Common myeloid progenitor, CD34-positive (primary cell): ENCODE data around the gene EXT2.

ENCODE experiments used
- CTCF ChIA-PET: fragments of 350-600 bp; sonication (Branson Sonifier 250); formaldehyde crosslinking; loops from one replicate; lab custom pipeline; 2021; ENCODE audit warnings: antibody characterized with exemption; lab: Charles Lee
- POLR2A ChIA-PET: fragments of 350-600 bp; sonication (Branson Sonifier 250); formaldehyde crosslinking; loops from one replicate; lab custom pipeline; 2021; ENCODE audit warnings: antibody characterized with exemption; lab: Charles Lee
- DNase-seq, 3 donors: peaks; one replicate each; pipeline versions ENCODE4 v3.0.0 to v3.0.0-alpha.2; 2013
- H3K27ac ChIP-seq, 2 experiments: 1 replicate in 1 of 2; 2 replicates in 1 of 2; pipeline ENCODE4 v1.7.0; 2013; ENCODE audit warnings: inconsistent platforms in 2 of 2, low read length in 2 of 2, mild to moderate bottlenecking in 2 of 2, low read depth in 1 of 2, moderate library complexity in 1 of 2; ENCODE audit not compliant: severe bottlenecking in 2 of 2, insufficient read depth in 1 of 2, poor library complexity in 1 of 2
- H3K27me3 ChIP-seq, 5 experiments: replicated peaks in 2 of 5; 1 replicate in 3 of 5; 2 replicates in 2 of 5; pipeline versions ENCODE4 v1.6.1 to v1.7.0; 2013; ENCODE audit warnings: low read length in 4 of 5, mild to moderate bottlenecking in 2 of 5, moderate library complexity in 2 of 5, inconsistent platforms in 1 of 5; ENCODE audit not compliant: insufficient read depth in 5 of 5, control insufficient read depth in 4 of 5
- H3K36me3 ChIP-seq, 4 experiments: 1 replicate in 2 of 4; 2 replicates in 2 of 4; pipeline versions ENCODE4 v1.6.1 to v1.7.0; 2013; ENCODE audit warnings: low read length in 3 of 4, control low read depth in 1 of 4, mild to moderate bottlenecking in 1 of 4; ENCODE audit not compliant: control insufficient read depth in 4 of 4, insufficient read depth in 4 of 4
- H3K4me1 ChIP-seq, 4 experiments: 1 replicate in 3 of 4; 2 replicates in 1 of 4; pipeline versions ENCODE4 v1.6.1 to v1.7.1; 2013; ENCODE audit warnings: low read length in 3 of 4, mild to moderate bottlenecking in 3 of 4, control low read depth in 1 of 4, inconsistent platforms in 1 of 4, moderate library complexity in 1 of 4; ENCODE audit not compliant: control insufficient read depth in 4 of 4, insufficient read depth in 4 of 4; ENCODE audit errors: control extremely low read depth in 1 of 4
- H3K4me3 ChIP-seq, 7 experiments: 1 replicate in 4 of 7; 2 replicates in 3 of 7; pipeline versions ENCODE4 v1.5.1 to v1.7.0; 2013; ENCODE audit warnings: mild to moderate bottlenecking in 7 of 7, low read length in 6 of 7, moderate library complexity in 6 of 7, inconsistent platforms in 2 of 7, low read depth in 2 of 7, control low read depth in 1 of 7; ENCODE audit not compliant: insufficient read depth in 4 of 7, control insufficient read depth in 1 of 7; ENCODE audit errors: extremely low read depth in 1 of 7
- H3K9me3 ChIP-seq, 5 experiments: 1 replicate in 4 of 5; 2 replicates in 1 of 5; pipeline versions ENCODE4 v1.6.1 to v1.7.1; 2013; ENCODE audit warnings: low read length in 4 of 5, mild to moderate bottlenecking in 2 of 5, inconsistent platforms in 1 of 5, low read depth in 1 of 5, moderate library complexity in 1 of 5; ENCODE audit not compliant: control insufficient read depth in 4 of 5, insufficient read depth in 2 of 5; ENCODE audit errors: control extremely low read depth in 1 of 5
- WGBS: methylation state at CpG from one replicate; pipeline ENCODE4 v1.1.5; 2013; ENCODE audit not compliant: insufficient coverage; 5-methylcytosine and 5-hydroxymethylcytosine counted together

EXT2 gene

GRCh38 chr11:44237156-44237555, 141.7 kb downstream of the EXT2 start:
- Histone ChIP-seq H3K36me3 (peaks cover 3 to 27% (median 12%) of the 10 kb centered on the region in 4 experiments), H3K9me3 (no peaks in the 10 kb centered on the region), H3K4me1 (no peaks in the 10 kb centered on the region), H3K27ac (no peak overlapping the region), H3K27me3 (no peaks in the 10 kb centered on the region), H3K4me3 (no peak overlapping the region)
- POLR2A ChIA-PET: no interaction called here
- DNase-seq: no peak
- CTCF ChIA-PET: no interaction called here
- no CpG with 5 or more reads among the region's 1 CpG for WGBS

- 97% methylated on average over 6 of the region's 6 CpGs for WGBS
- H3K27ac ChIP-seq: no peak overlapping the region
- no peak for DNase-seq
- CTCF ChIA-PET: no interaction called here
- POLR2A ChIA-PET: no interaction called here
- no peaks in the 10 kb centered on the region for H3K9me3 ChIP-seq
- no peaks in the 10 kb centered on the region for H3K4me1 ChIP-seq
- peaks cover 3 to 26% (median 10%) of the 10 kb centered on the region in 4 experiments for H3K36me3 ChIP-seq
- H3K4me3 ChIP-seq: no peak overlapping the region
- no peaks in the 10 kb centered on the region for H3K27me3 ChIP-seq
Observed at GRCh38 chr11:44241851-44242250, 146.4 kb downstream of the EXT2 start.

- H3K36me3 ChIP-seq: peaks cover 3 to 20% (median 12%) of the 10 kb centered on the region in 4 experiments
Observed at GRCh38 chr11:44243086-44243485, 147.6 kb downstream of the EXT2 start.

GRCh38 chr11:44243595-44244343, 148.3 kb downstream of the EXT2 start:
- POLR2A ChIA-PET: no interaction called here
- Histone ChIP-seq H3K4me1 (no peaks in the 10 kb centered on the region), H3K36me3 (peaks cover 3 to 23% (median 12%) of the 10 kb centered on the region in 4 experiments), H3K4me3 (no peak overlapping the region), H3K27me3 (no peaks in the 10 kb centered on the region), H3K27ac (no peak overlapping the region), H3K9me3 (no peaks in the 10 kb centered on the region)
- CTCF ChIA-PET: no interaction called here
- 100% methylated on average over 2 of the region's 6 CpGs for WGBS
- no peak for DNase-seq

More at GRCh38 chr11:44243086-44243485, 147.6 kb downstream of the EXT2 start:
- Histone ChIP-seq H3K4me3 (no peak overlapping the region), H3K27me3 (no peaks in the 10 kb centered on the region), H3K27ac (no peak overlapping the region), H3K9me3 (no peaks in the 10 kb centered on the region), H3K4me1 (no peaks in the 10 kb centered on the region)
- POLR2A ChIA-PET: no interaction called here
- CTCF ChIA-PET: no interaction called here
- 100% methylated on average over 4 of the region's 5 CpGs for WGBS
- DNase-seq: no peak

GRCh38 chr11:44244639-44245310, 149.3 kb downstream of the EXT2 start:
- Histone ChIP-seq H3K9me3 (peaks cover 0 to 2% (median 0%) of the 10 kb centered on the region in 5 experiments), H3K4me1 (no peaks in the 10 kb centered on the region), H3K4me3 (no peak overlapping the region), H3K36me3 (peaks cover 3 to 23% (median 12%) of the 10 kb centered on the region in 4 experiments), H3K27me3 (no peaks in the 10 kb centered on the region), H3K27ac (no peak overlapping the region)
- DNase-seq: no peak
- ChIA-PET POLR2A (no interaction called here), CTCF (no interaction called here)
- 97% methylated on average over 7 of the region's 8 CpGs for WGBS

- Histone ChIP-seq H3K4me1 (no peaks in the 10 kb centered on the region), H3K9me3 (peaks cover 0 to 8% (median 2%) of the 10 kb centered on the region in 5 experiments), H3K4me3 (no peak overlapping the region), H3K36me3 (peaks cover 3 to 28% (median 11%) of the 10 kb centered on the region in 4 experiments), H3K27me3 (no peaks in the 10 kb centered on the region), H3K27ac (no peak overlapping the region)
- 92% methylated on average over 2 of the region's 4 CpGs for WGBS
- DNase-seq: no peak
- POLR2A ChIA-PET: no interaction called here
- CTCF ChIA-PET: no interaction called here
Observed at GRCh38 chr11:44246726-44247125, 151.2 kb downstream of the EXT2 start.

- POLR2A ChIA-PET: no interaction called here
- Histone ChIP-seq H3K27ac (no peak overlapping the region), H3K4me1 (no peaks in the 10 kb centered on the region), H3K9me3 (peaks cover 2 to 15% (median 4%) of the 10 kb centered on the region in 5 experiments), H3K27me3 (no peaks in the 10 kb centered on the region), H3K36me3 (peaks cover 0 to 28% (median 9%) of the 10 kb centered on the region in 4 experiments), H3K4me3 (no peak overlapping the region)
- CTCF ChIA-PET: no interaction called here
- 67% methylated on average over 3 of the region's 6 CpGs for WGBS
- DNase-seq: no peak
Observed at GRCh38 chr11:44247508-44247907, 152.0 kb downstream of the EXT2 start.
